GM10248 (cell line): ENCODE data around the gene C11orf21.

Experiments
- CTCF ChIA-PET: fragments of 300-600 bp; sonication (Branson Sonifier 250); formaldehyde crosslinking; extraction: SDS; loops from one replicate; lab custom pipeline; 2021; ENCODE audit warnings: antibody characterized with exemption; lab: Yijun Ruan, JAX
- POLR2A ChIA-PET: fragments of 350-650 bp; sonication (Branson Sonifier 250); formaldehyde crosslinking; extraction: SDS; loops from one replicate; lab custom pipeline; 2020; ENCODE audit warnings: antibody characterized with exemption; lab: Yijun Ruan, JAX
- DNase-seq: peaks from one replicate; pipeline ENCODE4 v3.0.0; 2012; ENCODE audit errors: extremely low spot score
- CTCF ChIP-seq: IDR thresholded peaks from 2 replicates; pipeline ENCODE4 v1.5.1; 2012; ENCODE audit warnings: mild to moderate bottlenecking, low read depth; ENCODE audit errors: extremely low read depth, missing control alignments, control extremely low read depth

The C11orf21 gene

GRCh38 chr11:2272946-2273280, 28.8 kb downstream of the C11orf21 start:
- ChIA-PET CTCF (no interaction called here), POLR2A (no interaction called here)
- no peak for DNase-seq
- no peak for TF ChIP-seq CTCF

- ChIA-PET POLR2A (no interaction called here), CTCF (no interaction called here)
- no peak for TF ChIP-seq CTCF
- no peak for DNase-seq
Observed at GRCh38 chr11:2272228-2272945, 29.3 kb downstream of the C11orf21 start.

- ChIA-PET CTCF (no interaction called here), POLR2A (no interaction called here)
- TF ChIP-seq CTCF: no peak
- DNase-seq: no peak
Observed at GRCh38 chr11:2271327-2272227, 30.1 kb downstream of the C11orf21 start.

- ChIA-PET POLR2A (no interaction called here), CTCF (no interaction called here)
- no peak for DNase-seq
- TF ChIP-seq CTCF: no peak
Observed at GRCh38 chr11:2271077-2271326, 30.7 kb downstream of the C11orf21 start.

GRCh38 chr11:2270322-2271076, 31.2 kb downstream of the C11orf21 start, which contains the start of gene ASCL2:
Gene ASCL2 (minus strand): TSS chr11:2270588. CDS start chr11:2270332, 256 bp downstream.
- TF ChIP-seq CTCF: no peak
- ChIA-PET POLR2A (no interaction called here), CTCF (no interaction called here)
- no peak for DNase-seq

- no peak for TF ChIP-seq CTCF
- DNase-seq: no peak
- CTCF ChIA-PET: no interaction called here
- POLR2A ChIA-PET: no interaction called here
Observed at GRCh38 chr11:2269601-2270321, 32.0 kb downstream of the C11orf21 start.
